ENCODE results near the gene PRM2. TPM values are rescaled to one million over a fixed set of nuclear protein-coding genes. Genes with fewer than 3 reads are reported as not detected.

The PRM2 gene
- total and polyA plus RNA-seq, 2 donors (not counting 3 experiments of a cell fraction or from before 2014, with no cell fraction given): not detected

- H3K9me3 ChIP-seq (replicated peaks; ENCODE audit: control insufficient read depth, insufficient read depth, low read length): no peaks in the 10 kb centered on the region
- no peaks in the 10 kb centered on the region for H4K20me1 ChIP-seq (replicated peaks; ENCODE audit: control insufficient read depth, extremely low read depth, insufficient read depth, low read length)
- ChIA-PET POLR2A (no interaction called here), CTCF (no interaction called here)
- dilution Hi-C loops (cut with MboI; ENCODE audit: extremely low pct_ligation_motif_present, low sequenced_read_pairs): no loop called here
- no peak overlapping the region for H3K27ac ChIP-seq (ENCODE audit: insufficient read depth, low read depth, low read length)
- DNase-seq (ENCODE audit: low read depth, low spot score) (no peak), FAIRE-seq (no peak)
- no peak overlapping the region for H3K4me3 ChIP-seq (replicated peaks in 1 of 3; ENCODE audit: insufficient read depth in 1 of 3, low read depth in 1 of 3, low read length in 3 of 3)
- no peaks in the 10 kb centered on the region for H3K79me2 ChIP-seq (ENCODE audit: control insufficient read depth, insufficient read depth, low read length)
- H3K9me1 ChIP-seq (replicated peaks; ENCODE audit: control insufficient read depth, extremely low read depth, insufficient read depth, low read length): no peaks in the 10 kb centered on the region
- H3K4me2 ChIP-seq (ENCODE audit: insufficient read depth, low read length): no peak overlapping the region
- peaks cover 4 to 6% of the 10 kb centered on the region in 2 experiments for H3K27me3 ChIP-seq (ENCODE audit: control insufficient read depth in 2 of 2, insufficient read depth in 2 of 2, low read length in 2 of 2)
- no TSS peak for BruUV-seq (replicated peaks)
- H3K9ac ChIP-seq (replicated peaks; ENCODE audit: extremely low read depth, insufficient read depth, low read length): no peak overlapping the region
- intact Hi-C loops (cut with micrococcal nuclease): no loop called here
- H3K36me3 ChIP-seq (ENCODE audit: control insufficient read depth in 2 of 2, extremely low read depth in 1 of 2, insufficient read depth in 2 of 2, low read length in 2 of 2): no peaks in the 10 kb centered on the region
- no peaks in the 10 kb centered on the region for H3K4me1 ChIP-seq (ENCODE audit: control insufficient read depth, extremely low read depth, insufficient read depth, low read length)
- no peak overlapping the region for H2AFZ ChIP-seq (ENCODE audit: low read depth, low read length)
- TF ChIP-seq EZH2 (IDR thresholded peaks at IDR 0.05; ENCODE audit: borderline replicate concordance, low read depth, low read length, severe bottlenecking) (no peak), POLR2AphosphoS5 (IDR thresholded peaks at IDR 0.05; ENCODE audit: insufficient read depth, low read depth, low read length) (no peak), MYC (IDR thresholded peaks at IDR 0.05; ENCODE audit: low read depth, low read length) (no peak), JUN (IDR thresholded peaks at IDR 0.05; ENCODE audit: borderline replicate concordance, insufficient read depth, insufficient read length, low read depth) (no peak), POLR2A (IDR thresholded peaks at IDR 0.05; ENCODE audit: low read depth, low read length) (no peak), MAX (IDR thresholded peaks at IDR 0.05; ENCODE audit: insufficient read depth, insufficient read length) (no peak), FOS (IDR thresholded peaks at IDR 0.05; ENCODE audit: borderline replicate concordance, insufficient read depth, low read length) (no peak), CTCF (IDR thresholded peaks at IDR 0.05; ENCODE audit: extremely low read depth in 1 of 2, insufficient read depth in 1 of 2, low read depth in 1 of 2, low read length in 2 of 2) (no peak), GATA2 (IDR thresholded peaks at IDR 0.05; ENCODE audit: insufficient read depth, insufficient read length, low read depth, low read length) (no peak)
Measured at GRCh38 chr16:11239644-11240632, 36.3 kb downstream of the PRM2 start.

Measured in endothelial cell of umbilical vein (primary cell).